22Rv1 (cell line): Measurements from ENCODE around the gene TCL1A.

Experiments
- CTCF ChIP-seq: fragments of 450-650 bp; IDR thresholded peaks from 2 replicates; pipeline ENCODE4 v1.5.1; 2017; ENCODE audit warnings: mild to moderate bottlenecking
- ZFX ChIP-seq: fragments of 450-650 bp; IDR thresholded peaks from 2 replicates; pipeline ENCODE4 v1.6.1; 2017; ENCODE audit warnings: antibody characterized with exemption, borderline replicate concordance

GRCh38 chr14:95741781-95742180 lies 27.9 kb upstream of the TCL1A start:
- TF ChIP-seq CTCF: no peak
- no peak for TF ChIP-seq ZFX
